ENCODE results near the gene ZBTB12. TPM values are rescaled to one million over a fixed set of nuclear protein-coding genes. Genes with fewer than 3 reads are reported as not detected.

ZBTB12 gene
- total RNA-seq, 4 donors from 2014 or later = 0.83 to 2.8 (median 1.0) TPM

- intact Hi-C loops (cut with DNase I) = no loop called here
- no peak for DNase-seq
These were observed 25.5 kb upstream of the ZBTB12 start, which contains the start of gene C2 for GRCh38 chr6:31927242-31927862. TSS of gene C2 (plus strand) at chr6:31927717. CDS start at chr6:31927753, 36 bp downstream.

GRCh38 chr6:31922942-31923341 is 21.1 kb upstream of the ZBTB12 start:
- WGBS, 2 donors = 17 to 23% methylated on average over 5 of the region's 5 CpGs
- Histone ChIP-seq H3K4me3 (no peak overlapping the region), H3K36me3 (no peaks in the 10 kb centered on the region), H3K27me3 (no peaks in the 10 kb centered on the region), H3K4me1 (peaks cover 0 to 17% (median 4%) of the 10 kb centered on the region in 3 donors), H3K27ac (no peak overlapping the region), H3K9me3 (no peaks in the 10 kb centered on the region)
- intact Hi-C loops (cut with DNase I) = no loop called here
- no peak for DNase-seq
- TF ChIP-seq CTCF (IDR thresholded peaks at IDR 0.05) (no peak), POLR2A (IDR thresholded peaks at IDR 0.05) (no peak)

More at GRCh38 chr6:31927242-31927862, 25.5 kb upstream of the ZBTB12 start, which contains the start of gene C2:
- peak within 1 kb of the TSS in 3 of 4 donors; percentile 3 to 49 (median 27) for H3K4me3 ChIP-seq
- H3K36me3 ChIP-seq = no peaks in the 10 kb centered on the region
- peak within 1 kb of the TSS in 1 of 4 donors; percentile 1 for H3K27ac ChIP-seq
- WGBS, 2 donors = 74 to 75% methylated on average over 10 to 11 of the region's 11 CpGs
- no peaks in the 10 kb centered on the region for H3K9me3 ChIP-seq
- no peaks in the 10 kb centered on the region for H3K4me1 ChIP-seq
- TF ChIP-seq POLR2A (IDR thresholded peaks at IDR 0.05) (no peak), CTCF (IDR thresholded peaks at IDR 0.05) (no peak)
- peaks cover 0 to 14% (median 0%) of the 10 kb centered on the region in 4 donors for H3K27me3 ChIP-seq

GRCh38 chr6:31920811-31921210 is 18.9 kb upstream of the ZBTB12 start:
- WGBS, 2 donors = 15 to 56% methylated on average over 1 to 2 of the region's 2 CpGs
- Histone ChIP-seq H3K36me3 (no peaks in the 10 kb centered on the region), H3K4me3 (no peak overlapping the region), H3K27me3 (no peaks in the 10 kb centered on the region), H3K4me1 (peaks cover 0 to 17% (median 4%) of the 10 kb centered on the region in 3 donors), H3K27ac (peak overlapping the region in 2 of 4 donors; percentile 45 to 49), H3K9me3 (no peaks in the 10 kb centered on the region)
- intact Hi-C loops (cut with DNase I) = no loop called here
- TF ChIP-seq POLR2A (IDR thresholded peaks at IDR 0.05) (no peak), CTCF (IDR thresholded peaks at IDR 0.05) (no peak)
- no peak for DNase-seq

- DNase-seq = no peak
- no peaks in the 10 kb centered on the region for H3K36me3 ChIP-seq
- H3K27ac ChIP-seq = peak overlapping the region; percentile 22 to 50 (median 45)
- intact Hi-C loops (cut with DNase I) = no loop called here
- H3K4me1 ChIP-seq = peaks cover 0 to 17% (median 4%) of the 10 kb centered on the region in 3 donors
- H3K9me3 ChIP-seq = no peaks in the 10 kb centered on the region
- H3K27me3 ChIP-seq = no peaks in the 10 kb centered on the region
- 52 to 76% methylated on average over 6 of the region's 6 CpGs for WGBS, 2 donors
- TF ChIP-seq CTCF (IDR thresholded peaks at IDR 0.05) (no peak), POLR2A (IDR thresholded peaks at IDR 0.05) (no peak)
- no peak overlapping the region for H3K4me3 ChIP-seq
These were observed 17.9 kb upstream of the ZBTB12 start for GRCh38 chr6:31919624-31920303.

GRCh38 chr6:31918069-31918720 is 16.3 kb upstream of the ZBTB12 start:
- TF ChIP-seq POLR2A (IDR thresholded peaks at IDR 0.05) (no peak), CTCF (IDR thresholded peaks at IDR 0.05) (no peak)
- Histone ChIP-seq H3K4me3 (no peak overlapping the region), H3K9me3 (no peaks in the 10 kb centered on the region), H3K27ac (no peak overlapping the region), H3K27me3 (no peaks in the 10 kb centered on the region), H3K36me3 (no peaks in the 10 kb centered on the region), H3K4me1 (peaks cover 0 to 26% (median 4%) of the 10 kb centered on the region in 3 donors)
- 67 to 79% methylated on average over 3 to 8 of the region's 8 CpGs for WGBS, 2 donors
- intact Hi-C loops (cut with DNase I) = no loop called here
- DNase-seq = no peak

Measured in esophagus squamous epithelium (tissue), 5 donors.